ENCODE data around the gene TMEM221.

TMEM221 gene

DNA sequence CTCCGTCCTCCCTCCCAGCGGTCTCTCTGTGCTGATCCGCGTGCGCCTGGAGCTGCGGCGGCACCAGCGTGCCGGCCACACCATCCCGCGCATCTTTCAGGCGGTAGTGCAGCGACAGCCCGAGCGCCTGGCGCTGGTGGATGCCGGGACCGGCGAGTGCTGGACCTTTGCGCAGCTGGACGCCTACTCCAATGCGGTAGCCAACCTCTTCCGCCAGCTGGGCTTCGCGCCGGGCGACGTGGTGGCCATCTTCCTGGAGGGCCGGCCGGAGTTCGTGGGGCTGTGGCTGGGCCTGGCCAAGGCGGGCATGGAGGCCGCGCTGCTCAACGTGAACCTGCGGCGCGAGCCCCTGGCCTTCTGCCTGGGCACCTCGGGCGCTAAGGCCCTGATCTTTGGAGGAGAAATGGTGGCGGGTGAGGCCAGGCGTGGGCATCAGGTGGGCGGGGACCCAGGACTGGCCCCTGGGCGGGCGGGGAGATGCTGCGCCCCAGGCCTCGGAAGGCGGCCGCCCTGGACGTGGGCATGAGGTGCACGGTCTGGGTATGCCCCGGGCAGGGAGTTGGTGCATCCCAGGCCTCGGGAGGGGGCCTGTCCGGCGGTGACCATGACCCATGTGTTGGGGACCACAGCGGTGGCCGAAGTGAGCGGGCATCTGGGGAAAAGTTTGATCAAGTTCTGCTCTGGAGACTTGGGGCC lies 38.2 kb upstream of the TMEM221 start:
- no peak overlapping the region for H3K27ac ChIP-seq (ENCODE audit: low read depth, low read length, poor library complexity, severe bottlenecking)
- no peaks in the 10 kb centered on the region for H4K20me1 ChIP-seq (ENCODE audit: insufficient read depth, low read length)
- no peak overlapping the region for H2AFZ ChIP-seq (ENCODE audit: low read length)
- peaks cover 11% of the 10 kb centered on the region for H3K4me1 ChIP-seq (ENCODE audit: insufficient read depth, low read length, severe bottlenecking)
- no peak overlapping the region for H3K4me3 ChIP-seq (ENCODE audit: low read depth, low read length, poor library complexity, severe bottlenecking)
- no peaks in the 10 kb centered on the region for H3K36me3 ChIP-seq (ENCODE audit: insufficient read depth, low read length)
- H3K9me2 ChIP-seq (ENCODE audit: low read depth, low read length) = no peaks in the 10 kb centered on the region
- no peaks in the 10 kb centered on the region for H3K79me2 ChIP-seq (ENCODE audit: insufficient read depth, low read length)
- no peaks in the 10 kb centered on the region for H3K9me3 ChIP-seq (ENCODE audit: low read length)
- H3K4me2 ChIP-seq (ENCODE audit: low read length) = no peak overlapping the region
- no peak for TF ChIP-seq EZH2 (IDR thresholded peaks at IDR 0.05; ENCODE audit: borderline replicate concordance, low read length)
- TF ChIP-seq, protein P1, sequence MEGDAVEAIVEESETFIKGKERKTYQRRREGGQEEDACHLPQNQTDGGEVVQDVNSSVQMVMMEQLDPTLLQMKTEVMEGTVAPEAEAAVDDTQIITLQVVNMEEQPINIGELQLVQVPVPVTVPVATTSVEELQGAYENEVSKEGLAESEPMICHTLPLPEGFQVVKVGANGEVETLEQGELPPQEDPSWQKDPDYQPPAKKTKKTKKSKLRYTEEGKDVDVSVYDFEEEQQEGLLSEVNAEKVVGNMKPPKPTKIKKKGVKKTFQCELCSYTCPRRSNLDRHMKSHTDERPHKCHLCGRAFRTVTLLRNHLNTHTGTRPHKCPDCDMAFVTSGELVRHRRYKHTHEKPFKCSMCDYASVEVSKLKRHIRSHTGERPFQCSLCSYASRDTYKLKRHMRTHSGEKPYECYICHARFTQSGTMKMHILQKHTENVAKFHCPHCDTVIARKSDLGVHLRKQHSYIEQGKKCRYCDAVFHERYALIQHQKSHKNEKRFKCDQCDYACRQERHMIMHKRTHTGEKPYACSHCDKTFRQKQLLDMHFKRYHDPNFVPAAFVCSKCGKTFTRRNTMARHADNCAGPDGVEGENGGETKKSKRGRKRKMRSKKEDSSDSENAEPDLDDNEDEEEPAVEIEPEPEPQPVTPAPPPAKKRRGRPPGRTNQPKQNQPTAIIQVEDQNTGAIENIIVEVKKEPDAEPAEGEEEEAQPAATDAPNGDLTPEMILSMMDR (IDR thresholded peaks at IDR 0.05; ENCODE audit: low read length) = no peak
- H3K27me3 ChIP-seq (ENCODE audit: insufficient read depth, low read length) = 0 out of 2 replicates have a peak, but pooled peaks cover 4% of the 10 kb centered on the region
- H3F3A ChIP-seq (ENCODE audit: insufficient read depth, low read length) = no peaks in the 10 kb centered on the region
- no peak overlapping the region for H3K9ac ChIP-seq (ENCODE audit: low read length)

DNA sequence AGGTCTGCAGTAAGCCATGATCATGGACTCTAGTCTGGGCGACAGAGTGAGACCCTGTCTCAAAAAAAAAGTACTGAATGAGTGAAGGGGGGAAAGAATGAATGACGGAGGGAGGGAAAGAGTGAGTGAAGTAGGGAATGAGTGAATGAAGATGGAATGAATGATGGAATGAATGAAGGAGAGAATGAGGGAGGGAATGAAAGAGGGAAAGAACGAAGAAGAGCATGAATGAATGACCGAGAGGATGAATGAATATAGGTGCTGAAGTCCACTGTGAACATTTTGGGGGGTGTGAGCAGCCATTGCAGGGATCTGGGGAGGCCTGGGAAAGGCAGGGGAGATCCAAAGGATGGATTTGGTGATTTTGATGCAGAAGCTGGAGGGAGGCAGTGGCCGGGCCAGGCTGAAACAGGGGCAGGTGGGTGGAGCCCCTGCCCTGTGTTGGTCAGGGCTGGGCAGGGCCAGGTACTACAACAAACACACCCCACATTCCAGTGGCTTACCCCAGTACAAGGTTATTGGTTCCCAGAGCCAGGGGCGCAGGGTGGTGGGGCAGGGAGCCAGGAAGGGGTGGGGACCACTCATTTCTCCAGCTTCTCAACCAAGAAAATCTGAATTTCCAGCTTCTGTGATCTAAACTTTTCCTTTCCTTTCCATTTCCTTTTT lies 36.2 kb upstream of the TMEM221 start:
- no peak overlapping the region for H3K4me3 ChIP-seq (ENCODE audit: low read depth, low read length, poor library complexity, severe bottlenecking)
- H3K27me3 ChIP-seq (ENCODE audit: insufficient read depth, low read length) = 0 out of 2 replicates have a peak, but pooled peaks cover 4% of the 10 kb centered on the region
- no peaks in the 10 kb centered on the region for H3F3A ChIP-seq (ENCODE audit: insufficient read depth, low read length)
- no peaks in the 10 kb centered on the region for H3K9me3 ChIP-seq (ENCODE audit: low read length)
- H3K9ac ChIP-seq (ENCODE audit: low read length) = no peak overlapping the region
- TF ChIP-seq, protein P1 (IDR thresholded peaks at IDR 0.05; ENCODE audit: low read length) = no peak
- TF ChIP-seq EZH2 (IDR thresholded peaks at IDR 0.05; ENCODE audit: borderline replicate concordance, low read length) = no peak
- H3K27ac ChIP-seq (ENCODE audit: low read depth, low read length, poor library complexity, severe bottlenecking) = no peak overlapping the region
- no peaks in the 10 kb centered on the region for H3K9me2 ChIP-seq (ENCODE audit: low read depth, low read length)
- H4K20me1 ChIP-seq (ENCODE audit: insufficient read depth, low read length) = no peaks in the 10 kb centered on the region
- no peak overlapping the region for H2AFZ ChIP-seq (ENCODE audit: low read length)
- peaks cover 11% of the 10 kb centered on the region for H3K4me1 ChIP-seq (ENCODE audit: insufficient read depth, low read length, severe bottlenecking)
- no peak overlapping the region for H3K4me2 ChIP-seq (ENCODE audit: low read length)
- no peaks in the 10 kb centered on the region for H3K36me3 ChIP-seq (ENCODE audit: insufficient read depth, low read length)
- H3K79me2 ChIP-seq (ENCODE audit: insufficient read depth, low read length) = no peaks in the 10 kb centered on the region

DNA sequence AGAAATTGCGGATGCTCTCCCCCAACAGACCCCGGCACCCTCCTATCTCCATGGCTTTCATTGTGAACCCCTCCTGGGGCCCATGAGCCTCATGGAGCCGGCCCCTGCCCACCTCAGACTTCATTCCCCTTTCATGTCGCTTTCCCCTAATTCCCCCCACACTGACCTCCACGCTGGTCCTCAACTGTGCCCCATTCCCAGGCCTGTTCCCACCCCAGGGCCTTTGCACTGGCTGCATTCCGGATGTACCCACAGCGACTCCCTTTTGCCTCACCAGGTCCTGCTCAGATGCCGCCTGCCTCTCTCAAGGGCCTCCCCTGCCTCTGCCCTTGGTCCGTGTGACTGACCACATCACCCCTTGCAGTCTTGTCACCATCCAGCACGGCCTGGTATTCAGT lies 35.1 kb upstream of the TMEM221 start:
- Histone ChIP-seq H3K4me1 (ENCODE audit: insufficient read depth, low read length, severe bottlenecking) (peaks cover 8% of the 10 kb centered on the region), H3K9me2 (ENCODE audit: low read depth, low read length) (no peaks in the 10 kb centered on the region), H3K4me2 (ENCODE audit: low read length) (no peak overlapping the region), H2AFZ (ENCODE audit: low read length) (no peak overlapping the region), H3K36me3 (ENCODE audit: insufficient read depth, low read length) (no peaks in the 10 kb centered on the region), H3K9me3 (ENCODE audit: low read length) (no peaks in the 10 kb centered on the region), H3K27me3 (ENCODE audit: insufficient read depth, low read length) (0 out of 2 replicates have a peak, but pooled peaks cover 4% of the 10 kb centered on the region), H3K79me2 (ENCODE audit: insufficient read depth, low read length) (no peaks in the 10 kb centered on the region), H3K4me3 (ENCODE audit: low read depth, low read length, poor library complexity, severe bottlenecking) (no peak overlapping the region), H4K20me1 (ENCODE audit: insufficient read depth, low read length) (no peaks in the 10 kb centered on the region), H3K9ac (ENCODE audit: low read length) (no peak overlapping the region), H3F3A (ENCODE audit: insufficient read depth, low read length) (no peaks in the 10 kb centered on the region), H3K27ac (ENCODE audit: low read depth, low read length, poor library complexity, severe bottlenecking) (no peak overlapping the region)
- TF ChIP-seq, protein P1 (IDR thresholded peaks at IDR 0.05; ENCODE audit: low read length) = no peak
- no peak for TF ChIP-seq EZH2 (IDR thresholded peaks at IDR 0.05; ENCODE audit: borderline replicate concordance, low read length)

Data from OCI-LY1 (cell line).